ENCODE measurements around the gene CTTNBP2NL. TPM values are rescaled to one million over a fixed set of nuclear protein-coding genes. Genes with fewer than 3 reads are reported as not detected.

CTTNBP2NL gene
- polyA plus RNA-seq, 3 donors = 1.6 to 4.9 (median 3.0) TPM

DNA sequence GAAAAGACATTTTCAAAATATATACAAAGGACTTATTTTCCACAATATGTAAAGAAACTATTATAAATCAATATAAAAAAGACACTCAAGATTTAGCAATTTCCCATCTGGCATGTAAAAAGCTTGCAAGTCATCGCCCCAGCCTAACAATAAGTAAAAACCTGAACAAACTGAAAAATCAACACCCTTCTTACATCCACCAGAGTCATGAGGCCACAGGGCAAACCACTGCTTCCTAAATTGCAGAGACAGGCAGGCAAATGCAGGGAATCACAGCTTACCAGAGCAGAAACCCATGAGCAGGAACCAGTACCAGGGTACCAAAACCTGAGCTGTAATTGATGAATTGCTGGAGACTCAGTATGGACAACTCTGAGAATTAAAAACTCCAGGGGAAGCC lies 96.1 kb downstream of the CTTNBP2NL start:
- no peaks in the 10 kb centered on the region for H3K27me3 ChIP-seq (ENCODE audit: control insufficient read depth in 2 of 2, insufficient read depth in 2 of 2, low read length in 2 of 2)
- H3K36me3 Mint-ChIP-seq = no peaks in the 10 kb centered on the region
- TF ChIP-seq, protein P1, sequence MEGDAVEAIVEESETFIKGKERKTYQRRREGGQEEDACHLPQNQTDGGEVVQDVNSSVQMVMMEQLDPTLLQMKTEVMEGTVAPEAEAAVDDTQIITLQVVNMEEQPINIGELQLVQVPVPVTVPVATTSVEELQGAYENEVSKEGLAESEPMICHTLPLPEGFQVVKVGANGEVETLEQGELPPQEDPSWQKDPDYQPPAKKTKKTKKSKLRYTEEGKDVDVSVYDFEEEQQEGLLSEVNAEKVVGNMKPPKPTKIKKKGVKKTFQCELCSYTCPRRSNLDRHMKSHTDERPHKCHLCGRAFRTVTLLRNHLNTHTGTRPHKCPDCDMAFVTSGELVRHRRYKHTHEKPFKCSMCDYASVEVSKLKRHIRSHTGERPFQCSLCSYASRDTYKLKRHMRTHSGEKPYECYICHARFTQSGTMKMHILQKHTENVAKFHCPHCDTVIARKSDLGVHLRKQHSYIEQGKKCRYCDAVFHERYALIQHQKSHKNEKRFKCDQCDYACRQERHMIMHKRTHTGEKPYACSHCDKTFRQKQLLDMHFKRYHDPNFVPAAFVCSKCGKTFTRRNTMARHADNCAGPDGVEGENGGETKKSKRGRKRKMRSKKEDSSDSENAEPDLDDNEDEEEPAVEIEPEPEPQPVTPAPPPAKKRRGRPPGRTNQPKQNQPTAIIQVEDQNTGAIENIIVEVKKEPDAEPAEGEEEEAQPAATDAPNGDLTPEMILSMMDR (IDR thresholded peaks at IDR 0.05) = no peak
- H3K9me3 ChIP-seq (replicated peaks in 1 of 2; ENCODE audit: control insufficient read depth in 1 of 2, insufficient read depth in 1 of 2, low read length in 2 of 2) = no peaks in the 10 kb centered on the region
- peaks cover 2 to 3% of the 10 kb centered on the region in 2 donors for H3K4me1 ChIP-seq (ENCODE audit: control insufficient read depth in 1 of 2, insufficient read depth in 2 of 2, low read length in 2 of 2)
- H3K9ac ChIP-seq (ENCODE audit: insufficient read depth, low read length, poor library complexity, severe bottlenecking) = no peak overlapping the region
- H3K4me1 Mint-ChIP-seq = peaks cover 4% of the 10 kb centered on the region
- no peak overlapping the region for H3K4me3 ChIP-seq (replicated peaks in 1 of 3; ENCODE audit: low read depth in 2 of 3, low read length in 3 of 3)
- WGBS (ENCODE audit: insufficient coverage) = 0% methylated on average over 1 of the region's 1 CpG
- H3K4me3 Mint-ChIP-seq = no peak overlapping the region
- intact Hi-C loops (cut with micrococcal nuclease) = no loop called here
- DNase-seq = no peak
- H3K9me3 Mint-ChIP-seq = no peaks in the 10 kb centered on the region
- no peak overlapping the region for H3K4me2 ChIP-seq (replicated peaks; ENCODE audit: extremely low read depth, low read length, poor library complexity, severe bottlenecking)
- peaks cover 0 to 11% (median 10%) of the 10 kb centered on the region in 3 donors for H3K27me3 Mint-ChIP-seq (ENCODE audit: low read depth in 3 of 3)
- H3K27ac ChIP-seq (ENCODE audit: low read depth in 1 of 2, low read length in 2 of 2) = no peak overlapping the region
- no peaks in the 10 kb centered on the region for H3K36me3 ChIP-seq (replicated peaks in 1 of 2; ENCODE audit: control insufficient read depth in 1 of 2, insufficient read depth in 2 of 2, low read length in 2 of 2)
- H3K79me2 ChIP-seq (ENCODE audit: insufficient read depth, low read length) = no peaks in the 10 kb centered on the region
- no peak overlapping the region for H3K27ac Mint-ChIP-seq
- no peaks in the 10 kb centered on the region for H4K20me1 ChIP-seq (ENCODE audit: insufficient read depth, low read length)
- no peak overlapping the region for H2AFZ ChIP-seq (ENCODE audit: insufficient read depth, low read depth, low read length, poor library complexity, severe bottlenecking)

DNA sequence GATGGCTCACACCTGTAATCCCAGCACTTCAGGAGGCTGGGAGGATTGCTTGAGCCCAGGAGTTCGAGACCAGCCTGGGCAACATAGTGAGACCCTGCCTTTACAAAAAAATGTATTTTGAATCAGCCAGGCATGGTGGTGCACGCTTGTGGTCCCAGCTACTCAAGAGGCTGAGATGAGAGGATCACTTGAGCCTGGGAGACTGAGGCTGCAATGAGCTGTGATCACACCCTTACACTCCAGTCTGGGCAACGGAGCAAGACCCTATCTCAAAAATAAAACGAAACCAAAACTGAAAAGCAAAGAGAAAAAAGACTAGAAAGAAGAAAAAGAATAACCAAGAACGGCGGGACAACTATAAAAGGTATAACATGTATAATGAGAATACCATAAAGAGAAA lies 97.3 kb downstream of the CTTNBP2NL start:
- no peaks in the 10 kb centered on the region for H3K27me3 ChIP-seq (ENCODE audit: control insufficient read depth in 2 of 2, insufficient read depth in 2 of 2, low read length in 2 of 2)
- no peak overlapping the region for H3K9ac ChIP-seq (ENCODE audit: insufficient read depth, low read length, poor library complexity, severe bottlenecking)
- Mint-ChIP-seq H3K27ac (no peak overlapping the region), H3K36me3 (no peaks in the 10 kb centered on the region), H3K4me3 (no peak overlapping the region), H3K9me3 (no peaks in the 10 kb centered on the region), H3K27me3 (ENCODE audit: low read depth in 3 of 3) (peaks cover 6 to 16% (median 12%) of the 10 kb centered on the region in 3 donors), H3K4me1 (peaks cover 2% of the 10 kb centered on the region)
- no peaks in the 10 kb centered on the region for H3K79me2 ChIP-seq (ENCODE audit: insufficient read depth, low read length)
- no peaks in the 10 kb centered on the region for H4K20me1 ChIP-seq (ENCODE audit: insufficient read depth, low read length)
- intact Hi-C loops (cut with micrococcal nuclease) = no loop called here
- H3K27ac ChIP-seq (ENCODE audit: low read depth in 1 of 2, low read length in 2 of 2) = no peak overlapping the region
- no CpG with 5 or more reads among the region's 6 CpGs for WGBS (ENCODE audit: insufficient coverage)
- no peaks in the 10 kb centered on the region for H3K9me3 ChIP-seq (replicated peaks in 1 of 2; ENCODE audit: control insufficient read depth in 1 of 2, insufficient read depth in 1 of 2, low read length in 2 of 2)
- no peak overlapping the region for H2AFZ ChIP-seq (ENCODE audit: insufficient read depth, low read depth, low read length, poor library complexity, severe bottlenecking)
- peaks cover 0 to 3% of the 10 kb centered on the region in 2 donors for H3K4me1 ChIP-seq (ENCODE audit: control insufficient read depth in 1 of 2, insufficient read depth in 2 of 2, low read length in 2 of 2)
- no peak overlapping the region for H3K4me2 ChIP-seq (replicated peaks; ENCODE audit: extremely low read depth, low read length, poor library complexity, severe bottlenecking)
- DNase-seq = no peak
- no peak overlapping the region for H3K4me3 ChIP-seq (replicated peaks in 1 of 3; ENCODE audit: low read depth in 2 of 3, low read length in 3 of 3)
- TF ChIP-seq, protein P1 (IDR thresholded peaks at IDR 0.05) = no peak
- no peaks in the 10 kb centered on the region for H3K36me3 ChIP-seq (replicated peaks in 1 of 2; ENCODE audit: control insufficient read depth in 1 of 2, insufficient read depth in 2 of 2, low read length in 2 of 2)
